ENCODE measurements around the gene C19orf25. TPM values are rescaled to one million over a fixed set of nuclear protein-coding genes. Genes with fewer than 3 reads are reported as not detected.
"Not testable (repeated sequence)": the region's sequence is repeated elsewhere in the genome, so short reads cannot be mapped to it uniquely, and the experiment has no call there.

The C19orf25 gene
- total RNA-seq, 1 donor from 2014 or later = 41.9 TPM

DNA sequence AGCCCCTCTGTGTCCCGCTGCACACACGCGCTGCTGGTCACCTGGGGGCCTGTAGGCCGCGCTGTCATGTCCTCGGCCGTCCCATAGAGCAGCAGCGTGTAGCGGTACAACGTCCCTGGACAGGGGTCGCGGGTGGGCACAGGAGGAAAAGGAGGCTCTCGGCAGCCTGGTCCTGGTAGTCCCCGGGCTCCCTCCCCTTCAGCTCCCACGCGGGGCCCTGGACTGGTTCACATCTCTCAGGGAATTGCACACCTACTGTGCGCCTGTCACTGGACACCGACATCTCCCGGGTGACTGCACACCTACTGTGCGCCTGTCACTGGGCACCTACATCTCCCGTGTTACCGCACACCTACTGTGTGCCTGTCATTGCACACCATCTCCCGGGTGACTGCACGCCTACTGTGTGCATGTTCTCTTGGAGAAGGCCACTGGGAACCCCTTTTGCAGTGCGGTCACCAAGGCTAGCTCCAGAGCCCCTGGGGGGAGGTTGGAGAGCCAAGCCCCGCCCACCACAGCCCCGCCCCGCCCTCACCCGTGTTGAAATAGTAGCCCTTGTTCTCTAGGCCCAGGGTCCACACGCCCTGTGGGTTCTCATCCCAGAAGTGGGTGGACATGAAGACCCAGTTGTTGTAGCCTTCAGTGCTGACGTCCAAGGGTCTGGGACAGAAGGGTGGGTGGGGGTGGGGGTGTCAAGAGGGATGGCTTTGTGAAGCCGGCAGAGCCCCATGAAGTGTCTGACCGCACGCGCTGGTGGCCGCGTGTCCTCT, 3.5 kb upstream of the C19orf25 start:
- DNase-seq (ENCODE audit: extremely low read depth, low read depth, low spot score) = no peak

GRCh38 chr19:1481893-1482360, 2.9 kb upstream of the C19orf25 start:
- DNase-seq (ENCODE audit: extremely low read depth, low read depth, low spot score) = no peak

DNA sequence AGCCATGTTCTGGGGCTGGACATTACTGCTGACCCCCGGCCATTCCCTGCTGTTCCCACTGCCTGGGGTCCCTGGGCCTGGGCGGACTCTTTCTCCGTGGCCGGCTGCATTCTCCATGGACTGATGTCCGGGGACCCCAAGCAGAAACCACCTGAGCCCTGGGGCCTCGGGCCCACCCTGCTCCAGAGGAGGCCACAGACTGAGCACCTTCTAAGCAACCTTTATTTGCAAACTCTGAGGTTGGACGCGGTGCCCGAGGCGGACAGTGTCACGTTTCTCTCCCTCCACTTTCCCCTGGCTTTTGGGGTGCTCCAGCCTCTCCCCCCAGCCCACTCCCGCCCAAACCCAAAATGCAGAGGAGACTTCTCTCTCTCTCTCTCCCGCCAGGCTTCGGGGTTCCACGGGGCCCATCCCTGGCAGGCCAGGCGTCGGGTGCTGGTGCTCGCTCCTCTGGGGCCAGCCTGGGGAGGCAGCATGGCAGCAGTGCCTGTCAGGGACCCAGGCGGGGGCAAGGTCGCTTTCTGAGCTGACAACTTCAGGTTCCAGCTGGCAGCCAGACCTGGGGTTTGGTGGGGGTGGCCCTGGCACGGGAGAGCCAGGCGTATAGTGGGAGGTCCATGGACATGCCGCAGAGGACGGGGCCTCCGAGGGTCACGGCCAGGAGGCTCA, 2.3 kb upstream of the C19orf25 start:
- DNase-seq (ENCODE audit: extremely low read depth, low read depth, low spot score) = no peak

DNA sequence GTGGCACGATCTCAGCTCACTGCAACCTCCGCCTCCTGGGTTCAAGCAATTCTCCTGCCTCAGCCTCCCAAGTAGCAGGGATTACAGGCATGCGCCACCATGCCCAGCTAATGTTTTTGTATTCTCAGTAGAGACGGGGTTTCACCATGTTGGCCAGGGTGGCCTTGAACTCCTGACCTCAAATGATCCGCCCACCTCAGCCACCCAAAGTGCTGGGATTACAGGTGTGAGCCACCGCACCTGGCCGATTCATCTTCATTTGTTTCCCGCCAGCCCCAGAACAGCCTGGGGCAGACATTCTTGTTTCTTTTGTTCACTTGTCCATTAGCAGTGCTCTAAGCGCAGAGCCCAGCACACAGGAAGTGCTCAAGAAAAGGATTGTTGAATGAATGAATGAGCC, 2.0 kb downstream of the C19orf25 start:
- not testable (repeated sequence) for DNase-seq (ENCODE audit: extremely low read depth, low read depth, low spot score)

DNA sequence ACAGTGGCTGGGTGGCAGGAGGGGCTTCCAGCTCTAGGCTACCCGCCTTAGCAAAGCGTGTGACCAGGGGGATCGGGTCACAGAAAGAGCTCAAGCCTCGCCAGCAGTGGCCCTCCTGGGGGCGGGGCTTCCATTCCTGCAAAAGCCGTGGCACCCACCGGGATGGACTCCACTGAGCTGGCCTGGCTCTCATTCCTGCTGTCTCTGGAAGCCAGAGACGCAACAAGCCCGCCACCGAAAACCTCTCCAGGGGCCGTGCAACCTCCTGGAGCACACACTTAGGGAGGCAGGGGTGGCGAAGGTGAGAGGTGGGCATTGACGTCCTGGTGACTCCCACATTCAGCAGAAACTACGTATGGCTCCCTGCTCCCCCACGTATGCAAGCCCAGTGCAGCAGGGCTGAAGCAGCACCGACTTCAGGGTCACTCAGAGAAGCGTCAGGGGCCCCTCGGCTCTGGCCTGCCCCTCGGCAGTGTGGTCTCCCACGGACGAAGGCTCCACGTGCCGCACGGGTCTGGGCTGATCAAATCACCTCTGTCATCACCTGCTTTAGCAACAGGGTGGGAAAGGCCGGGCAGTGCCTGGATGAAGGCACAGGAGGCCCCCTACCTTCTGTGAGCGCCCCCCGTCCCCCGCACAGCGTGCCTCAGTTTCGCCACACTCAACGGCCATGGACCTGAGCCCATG, 3.1 kb downstream of the C19orf25 start:
- DNase-seq (ENCODE audit: extremely low read depth, low read depth, low spot score) = no peak

GRCh38 chr19:1474765-1475351, 4.2 kb downstream of the C19orf25 start:
- no peak for DNase-seq (ENCODE audit: extremely low read depth, low read depth, low spot score)

DNA sequence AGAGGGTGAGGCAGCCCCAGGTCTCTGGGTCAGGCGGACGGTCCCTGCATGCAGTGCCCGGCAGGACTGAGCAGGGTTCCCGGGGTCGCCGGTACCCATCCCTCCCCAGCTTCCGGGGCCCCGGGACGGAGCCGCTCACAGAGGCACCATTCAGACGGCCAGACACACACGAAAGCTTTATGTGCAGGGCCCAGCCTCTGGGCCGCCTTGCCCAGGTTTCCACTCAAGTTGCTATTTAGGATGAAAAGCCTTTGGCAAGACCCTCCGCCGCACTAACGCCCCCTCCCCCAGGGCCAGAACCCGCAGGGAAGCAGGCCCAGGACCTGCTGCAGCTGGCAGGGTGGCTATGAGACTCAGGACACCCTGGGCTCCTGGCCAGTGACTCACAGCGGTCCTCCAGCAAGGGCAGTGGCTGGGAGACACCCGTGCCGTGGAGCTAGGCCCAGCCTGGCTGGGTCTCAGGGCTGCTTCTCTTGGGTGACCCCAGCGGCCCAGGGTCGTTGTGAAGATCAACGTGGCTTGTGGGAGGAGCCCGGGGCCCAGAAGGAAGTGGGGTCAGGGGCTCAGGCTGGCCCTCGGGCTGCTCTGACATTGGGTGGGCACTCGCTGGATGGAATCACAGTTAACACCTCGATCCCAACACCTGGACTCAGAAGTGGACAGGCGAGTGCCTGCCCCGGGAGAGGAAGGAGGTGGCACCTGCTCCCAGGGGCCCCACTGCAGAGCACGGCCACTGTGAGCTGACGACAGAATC, 4.8 kb downstream of the C19orf25 start:
- no peak for DNase-seq (ENCODE audit: extremely low read depth, low read depth, low spot score)

DNA sequence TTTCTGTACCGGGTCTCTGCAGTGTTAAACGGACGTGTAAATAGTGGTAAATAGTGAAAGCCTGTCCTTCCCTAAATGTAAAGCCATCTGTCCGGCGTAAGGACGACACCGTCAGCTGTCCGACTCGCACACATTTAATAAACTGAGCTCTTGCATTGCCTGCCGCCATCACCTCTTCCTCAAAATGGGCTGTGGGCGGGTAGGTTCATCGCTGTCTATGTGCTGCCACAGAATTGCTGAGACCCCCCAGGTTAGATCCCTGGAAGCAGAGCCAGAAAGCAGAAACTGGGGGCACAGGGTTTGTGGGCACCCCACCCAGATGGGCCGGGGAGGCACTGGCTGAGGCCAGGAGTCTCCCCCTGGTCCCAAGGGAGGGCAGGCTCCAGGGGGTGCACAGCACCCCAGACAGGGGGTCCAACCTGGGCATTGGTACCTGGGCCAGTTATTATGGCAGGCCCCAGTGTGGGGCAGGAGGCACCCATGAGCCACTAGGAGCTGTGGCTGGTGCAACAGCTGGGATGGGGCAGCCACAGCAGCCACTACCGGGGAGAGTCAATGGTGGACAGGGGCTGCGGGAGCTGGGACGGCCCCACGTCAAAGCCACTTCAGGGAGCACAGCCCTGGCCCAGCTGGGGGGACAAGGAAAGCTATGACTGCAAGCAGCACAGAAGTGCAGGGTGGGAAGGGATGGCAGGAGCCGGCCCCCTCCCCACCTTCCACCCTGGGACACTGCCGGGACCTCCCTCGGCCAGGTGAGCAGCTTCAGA, 5.7 kb downstream of the C19orf25 start:
- no peak for DNase-seq (ENCODE audit: extremely low read depth, low read depth, low spot score)

DNA sequence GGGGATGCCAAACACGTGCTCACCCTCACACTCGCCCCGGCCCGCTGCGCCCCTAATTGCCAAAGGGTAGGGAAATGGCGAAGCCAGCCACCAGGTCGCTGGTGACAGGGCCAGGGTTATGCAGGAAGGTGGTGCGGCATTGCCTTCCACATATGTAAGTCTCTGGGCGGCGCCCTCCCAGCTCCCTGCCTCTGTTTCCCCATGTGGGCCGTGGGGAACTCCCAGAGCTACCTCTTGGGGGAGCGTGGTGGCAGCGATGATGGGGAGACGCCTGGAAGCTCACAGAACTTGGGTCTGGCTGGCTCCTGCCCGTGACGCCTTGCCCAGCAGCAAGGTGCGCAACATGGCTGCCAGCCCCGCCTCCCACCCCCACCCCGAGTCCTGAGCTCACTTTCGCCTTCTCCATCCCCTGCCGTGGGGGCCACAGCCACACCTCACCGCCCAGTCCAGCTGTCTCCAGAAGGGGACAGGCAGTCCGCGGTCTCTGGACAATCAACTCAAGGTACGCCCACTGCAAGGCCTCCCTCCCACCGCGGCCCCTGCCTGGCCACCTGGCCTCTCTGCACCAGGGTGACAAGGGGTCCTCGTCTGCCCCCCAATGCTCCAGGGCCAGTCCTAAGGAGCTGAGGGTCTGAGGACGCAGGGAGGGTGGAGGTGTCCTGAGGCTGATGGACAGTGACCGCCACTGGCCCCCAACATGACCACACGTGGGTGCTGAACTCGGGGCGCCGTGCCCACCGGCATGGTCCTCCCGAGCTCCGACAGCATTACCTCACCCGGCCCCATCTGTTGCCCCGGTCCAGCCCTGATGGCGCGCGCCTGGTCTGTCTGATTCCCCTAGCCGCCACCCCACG, 6.6 kb downstream of the C19orf25 start:
- no peak for DNase-seq (ENCODE audit: extremely low read depth, low read depth, low spot score)

- no peak for DNase-seq (ENCODE audit: extremely low read depth, low read depth, low spot score)
Measured at GRCh38 chr19:1471515-1472160, 7.4 kb downstream of the C19orf25 start.

- no peak for DNase-seq (ENCODE audit: extremely low read depth, low read depth, low spot score)
Measured at GRCh38 chr19:1471010-1471514, 8.0 kb downstream of the C19orf25 start.

GRCh38 chr19:1470305-1471009, 8.6 kb downstream of the C19orf25 start:
- DNase-seq (ENCODE audit: extremely low read depth, low read depth, low spot score) = no peak

GRCh38 chr19:1470055-1470304, 9.0 kb downstream of the C19orf25 start:
- DNase-seq (ENCODE audit: extremely low read depth, low read depth, low spot score) = no peak

- no peak for DNase-seq (ENCODE audit: extremely low read depth, low read depth, low spot score)
Measured at GRCh38 chr19:1469255-1470054, 9.6 kb downstream of the C19orf25 start.

DNA sequence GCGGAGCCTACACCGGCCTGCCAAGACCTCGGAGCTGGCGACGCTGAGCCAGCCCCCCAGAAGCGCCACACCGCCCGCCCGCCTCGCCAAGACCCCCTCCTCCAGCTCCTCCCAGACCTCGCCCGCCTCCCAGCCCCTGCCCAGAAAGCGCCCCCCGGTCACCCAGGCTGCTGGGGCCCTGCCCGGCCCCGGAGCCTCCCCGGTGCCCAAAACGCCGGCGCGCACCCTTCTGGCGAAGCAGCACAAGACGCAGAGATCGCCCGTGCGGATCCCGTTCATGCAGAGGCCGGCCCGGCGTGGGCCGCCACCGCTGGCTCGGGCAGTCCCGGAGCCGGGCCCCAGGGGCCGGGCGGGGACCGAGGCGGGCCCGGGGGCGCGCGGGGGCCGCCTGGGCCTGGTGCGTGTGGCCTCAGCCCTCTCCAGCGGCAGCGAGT, 10.2 kb downstream of the C19orf25 start:
- no peak for DNase-seq (ENCODE audit: extremely low read depth, low read depth, low spot score)

DNA sequence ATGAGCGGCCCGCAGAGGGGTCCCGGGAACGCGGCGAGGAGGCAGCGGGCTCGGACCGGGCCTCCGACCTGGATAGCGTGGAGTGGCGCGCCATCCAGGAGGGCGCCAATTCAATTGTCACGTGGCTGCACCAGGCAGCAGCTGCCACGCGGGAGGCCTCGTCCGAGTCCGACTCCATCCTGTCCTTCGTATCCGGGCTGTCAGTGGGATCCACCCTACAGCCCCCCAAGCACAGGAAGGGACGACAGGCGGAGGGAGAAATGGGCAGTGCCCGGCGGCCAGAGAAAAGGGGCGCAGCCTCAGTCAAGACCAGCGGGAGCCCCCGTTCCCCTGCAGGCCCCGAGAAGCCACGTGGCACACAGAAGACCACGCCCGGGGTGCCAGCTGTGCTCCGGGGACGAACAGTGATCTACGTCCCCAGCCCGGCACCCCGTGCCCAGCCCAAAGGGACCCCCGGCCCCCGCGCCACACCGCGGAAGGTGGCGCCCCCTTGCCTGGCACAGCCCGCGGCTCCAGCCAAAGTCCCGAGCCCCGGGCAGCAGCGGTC, 10.7 kb downstream of the C19orf25 start:
- DNase-seq (ENCODE audit: extremely low read depth, low read depth, low spot score) = no peak
